ENCODE results near the gene GLG1.

Gene GLG1

GRCh38 chr16:74608381-74608780, 1.5 kb upstream of the GLG1 start:
- no peak for DNase-seq

DNA sequence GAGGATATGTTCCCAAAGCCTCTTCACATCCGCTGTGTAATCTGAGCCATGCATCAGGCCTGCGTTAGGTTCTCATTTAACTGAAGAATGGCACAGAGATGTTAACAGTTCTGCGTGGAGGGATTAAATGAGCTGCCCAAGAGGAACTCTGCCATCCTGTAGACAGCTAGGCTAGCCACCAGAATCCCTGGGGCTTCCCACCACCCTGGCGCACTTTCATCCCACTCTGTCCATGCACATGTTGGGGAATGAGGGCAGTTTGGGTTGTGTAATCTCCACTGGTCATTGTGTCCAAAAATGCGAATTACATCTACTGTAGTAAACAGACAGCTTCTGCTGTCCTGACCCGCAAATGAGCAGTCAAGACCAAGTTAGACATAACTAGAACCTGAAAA, 1.0 kb upstream of the GLG1 start:
- no peak for DNase-seq

GRCh38 chr16:74607310-74607961, 522 bp upstream of the GLG1 start:
- no peak for DNase-seq

GRCh38 chr16:74605746-74606520, 981 bp downstream of the GLG1 start:
- no peak for DNase-seq

GRCh38 chr16:74605332-74605731, 1.6 kb downstream of the GLG1 start:
- no peak for DNase-seq

DNA sequence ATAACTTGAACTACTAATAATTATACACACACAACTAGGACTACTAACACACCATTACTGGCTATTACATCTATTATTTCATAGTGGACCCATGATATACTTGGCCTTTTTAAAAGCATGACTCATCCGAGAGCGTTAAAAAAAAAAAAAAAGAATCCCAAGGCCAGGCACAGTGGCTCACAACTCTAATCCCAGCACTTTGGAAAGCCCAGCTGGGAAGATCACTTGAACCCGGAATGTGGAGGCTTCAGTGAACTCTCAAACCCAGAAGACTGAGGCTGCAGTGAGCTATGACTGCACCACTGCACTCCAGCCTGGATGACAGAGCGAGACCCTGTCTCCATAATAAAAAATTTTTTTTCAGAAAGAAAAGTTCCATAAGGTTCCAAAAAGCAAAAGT, 3.1 kb downstream of the GLG1 start:
- no peak for DNase-seq

- no peak for DNase-seq
These were observed 5.6 kb downstream of the GLG1 start for GRCh38 chr16:74601126-74601871.

DNA sequence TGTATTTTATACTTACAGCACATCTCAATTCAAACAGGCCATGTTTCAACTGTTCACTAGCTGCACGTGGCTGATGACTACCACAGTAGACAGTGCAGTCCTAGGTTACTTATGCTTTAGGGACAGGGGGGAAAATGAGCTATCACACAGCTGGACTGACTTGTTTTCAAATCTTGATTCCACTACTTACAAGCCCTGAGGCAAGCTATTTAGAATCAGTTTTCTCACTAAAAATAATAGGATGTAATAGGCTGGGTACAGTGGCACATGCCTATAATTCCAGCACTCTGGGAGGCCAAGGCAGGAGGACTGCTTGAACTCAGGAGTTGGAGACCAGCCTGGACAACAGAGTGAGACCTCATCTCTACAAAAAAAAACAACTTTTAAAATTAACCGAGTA, 10.3 kb downstream of the GLG1 start:
- no peak for DNase-seq

GRCh38 chr16:74592847-74593246, 14.1 kb downstream of the GLG1 start:
- DNase-seq: no peak

DNA sequence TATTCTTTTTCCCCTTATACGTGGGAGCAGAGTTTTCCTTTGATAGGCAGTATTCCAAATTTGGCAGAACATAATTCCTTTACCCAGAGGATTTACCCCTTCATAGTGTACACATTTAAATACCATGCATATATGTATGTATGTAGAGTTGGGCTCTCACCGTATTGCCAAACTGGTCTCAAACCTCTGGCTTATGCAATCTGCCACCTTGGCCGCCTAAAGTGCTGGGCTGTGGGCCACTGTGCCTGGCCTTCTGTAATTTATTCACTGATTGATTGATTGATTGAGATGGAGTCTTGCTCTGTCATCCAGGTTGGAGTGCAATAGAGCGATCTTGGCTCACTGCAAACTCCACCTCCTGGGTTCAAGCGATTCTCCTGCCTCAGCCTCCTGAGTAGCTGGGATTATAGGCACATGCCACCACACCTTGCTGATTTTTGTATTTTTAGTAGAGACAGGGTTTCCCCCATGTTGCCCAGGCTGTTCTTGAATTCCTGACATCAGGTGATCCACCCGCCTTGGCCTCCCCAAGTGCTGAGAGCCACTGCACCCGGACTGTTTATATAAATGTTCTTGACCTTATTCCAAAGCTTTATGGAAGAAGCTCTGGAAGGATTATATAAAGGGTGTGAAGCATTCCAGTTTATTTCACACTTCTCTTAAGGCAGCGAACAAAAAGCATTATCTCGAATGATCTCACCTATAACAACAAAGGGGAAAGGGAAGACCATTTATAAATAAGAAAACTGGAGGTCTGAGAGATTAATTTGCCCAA, 14.9 kb downstream of the GLG1 start:
- DNase-seq: no peak

DNA sequence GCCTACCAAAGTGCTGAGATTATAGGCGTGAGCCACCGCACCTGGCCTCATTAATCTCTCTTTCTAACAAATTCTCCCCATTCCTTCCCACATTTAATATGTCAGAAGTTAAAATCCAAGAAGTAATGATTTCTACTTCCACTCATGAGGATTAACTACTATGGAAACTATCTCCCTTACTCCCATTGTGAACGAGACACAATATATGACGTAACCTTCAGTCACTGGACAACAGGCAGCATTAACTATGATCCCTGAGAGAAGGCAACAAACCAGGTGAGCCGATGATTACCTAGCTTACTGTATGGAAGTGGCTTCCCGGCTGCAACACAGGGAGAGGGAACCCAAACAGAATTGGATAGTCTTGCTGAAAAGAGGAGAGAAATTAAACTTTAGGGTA, 20.0 kb downstream of the GLG1 start:
- DNase-seq: no peak

GRCh38 chr16:74585846-74586443, 21.0 kb downstream of the GLG1 start:
- DNase-seq: no peak

DNA sequence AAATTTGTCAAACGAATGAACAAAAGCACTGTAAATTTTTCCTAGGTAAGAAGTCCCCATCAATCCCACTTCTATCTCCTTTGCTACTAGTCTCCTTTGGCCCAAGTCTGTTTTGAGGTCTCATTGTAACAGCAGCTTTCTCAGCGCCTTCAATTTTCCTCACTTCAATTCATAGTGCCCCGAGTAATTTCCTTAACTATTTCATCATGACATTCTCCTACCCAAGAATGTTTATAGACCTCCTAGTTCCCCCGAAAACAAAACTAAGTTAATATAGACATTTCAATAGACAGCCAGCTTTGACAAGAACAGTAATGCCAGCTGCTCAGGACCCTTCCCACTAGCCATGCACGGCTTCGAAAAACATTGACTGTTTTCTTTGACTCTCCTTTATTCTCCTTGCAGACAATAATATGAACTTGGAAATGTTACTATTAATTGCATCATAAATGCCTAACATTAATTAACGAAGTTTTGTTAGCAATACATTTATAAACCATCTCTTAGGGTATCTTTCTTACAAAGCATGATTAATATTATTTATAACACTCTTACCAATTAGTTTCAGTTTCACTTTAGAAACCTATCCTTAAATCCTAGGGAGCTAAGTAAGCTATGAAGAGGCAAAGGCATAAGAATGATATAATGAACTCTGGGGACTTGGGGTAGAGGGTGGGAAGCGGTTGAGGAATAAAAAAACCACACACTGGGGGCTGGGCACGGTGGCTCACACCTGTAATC, 22.8 kb downstream of the GLG1 start:
- DNase-seq: no peak

DNA sequence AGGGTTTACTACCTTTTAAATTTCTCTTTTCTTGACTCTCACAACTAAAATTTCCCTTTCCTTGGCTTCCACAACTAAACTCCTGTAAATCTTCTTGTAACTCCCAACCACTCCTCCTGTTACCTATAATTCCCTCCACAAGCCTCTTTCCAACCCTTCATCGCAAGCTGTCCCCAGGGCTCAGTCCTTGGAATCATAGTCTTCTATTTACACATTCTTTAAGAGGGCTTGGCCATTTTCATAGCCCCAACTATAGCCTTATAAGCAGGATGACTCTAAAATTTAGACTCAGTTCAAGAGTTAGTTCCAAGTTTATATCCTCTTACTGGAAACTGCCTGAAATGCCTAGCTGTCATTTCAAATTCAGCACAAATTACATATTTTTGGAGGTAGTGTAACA, 23.9 kb downstream of the GLG1 start:
- no peak for DNase-seq

DNA sequence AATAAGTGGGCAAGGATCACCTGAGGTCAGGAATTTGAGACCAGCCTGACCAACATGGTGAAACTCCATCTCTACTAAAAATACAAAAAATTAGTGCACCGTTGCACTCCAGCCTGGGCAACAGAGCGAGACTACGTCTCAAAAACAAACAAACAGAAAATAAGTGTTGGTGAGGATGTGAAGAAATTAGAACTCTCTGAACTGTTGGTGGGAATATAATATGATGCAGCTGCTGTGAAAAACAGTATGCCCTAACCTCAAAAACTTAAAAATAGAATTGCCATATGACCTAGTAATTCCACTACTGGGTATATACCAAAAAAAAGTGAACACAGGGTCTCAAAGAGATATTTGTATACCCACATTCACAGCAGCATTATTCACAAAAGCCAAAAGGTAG, 26.1 kb downstream of the GLG1 start:
- DNase-seq: no peak

- no peak for DNase-seq
These were observed 28.1 kb downstream of the GLG1 start for GRCh38 chr16:74578838-74579237.

GRCh38 chr16:74578433-74578832, 28.5 kb downstream of the GLG1 start:
- DNase-seq: no peak

- no peak for DNase-seq
These were observed 29.0 kb downstream of the GLG1 start for GRCh38 chr16:74577882-74578366.

DNA sequence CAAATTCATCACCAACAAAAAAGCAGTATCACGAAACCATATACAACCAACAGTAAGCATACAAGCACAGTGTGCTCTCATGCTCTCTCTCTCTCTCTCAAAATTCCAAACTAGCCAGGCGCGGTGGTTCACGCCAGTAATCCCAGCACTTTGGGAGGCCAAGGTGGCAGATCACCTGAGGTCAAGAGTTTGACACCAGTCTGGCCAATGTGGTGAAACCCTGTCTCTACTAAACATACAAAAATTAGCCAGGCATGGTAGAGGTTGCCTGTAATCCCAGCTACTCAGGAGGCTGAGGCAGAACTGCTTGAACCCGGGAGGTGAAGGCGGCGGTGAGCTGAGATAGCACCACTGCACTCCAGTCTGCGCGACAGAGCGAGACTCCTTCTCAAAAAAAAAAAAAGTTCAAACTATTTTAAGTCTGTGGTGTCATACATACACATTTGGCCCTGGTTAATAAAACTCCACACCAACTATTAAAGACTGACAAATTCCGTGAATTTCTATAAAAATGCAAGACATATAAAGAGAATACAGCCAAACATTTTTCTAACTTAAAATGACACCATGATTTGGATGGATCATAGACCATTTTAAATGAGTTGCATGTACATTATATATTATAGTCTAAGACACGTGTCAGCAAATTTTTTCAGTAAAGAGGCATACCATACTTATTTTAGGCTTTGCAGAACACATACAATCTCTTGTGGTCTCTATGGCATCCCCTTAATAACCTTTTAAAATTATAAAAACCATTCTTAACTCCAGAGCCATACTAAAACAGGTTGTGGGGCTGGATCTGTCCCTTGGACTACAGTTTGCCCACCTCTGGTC, 30.9 kb downstream of the GLG1 start:
- DNase-seq: no peak

DNA sequence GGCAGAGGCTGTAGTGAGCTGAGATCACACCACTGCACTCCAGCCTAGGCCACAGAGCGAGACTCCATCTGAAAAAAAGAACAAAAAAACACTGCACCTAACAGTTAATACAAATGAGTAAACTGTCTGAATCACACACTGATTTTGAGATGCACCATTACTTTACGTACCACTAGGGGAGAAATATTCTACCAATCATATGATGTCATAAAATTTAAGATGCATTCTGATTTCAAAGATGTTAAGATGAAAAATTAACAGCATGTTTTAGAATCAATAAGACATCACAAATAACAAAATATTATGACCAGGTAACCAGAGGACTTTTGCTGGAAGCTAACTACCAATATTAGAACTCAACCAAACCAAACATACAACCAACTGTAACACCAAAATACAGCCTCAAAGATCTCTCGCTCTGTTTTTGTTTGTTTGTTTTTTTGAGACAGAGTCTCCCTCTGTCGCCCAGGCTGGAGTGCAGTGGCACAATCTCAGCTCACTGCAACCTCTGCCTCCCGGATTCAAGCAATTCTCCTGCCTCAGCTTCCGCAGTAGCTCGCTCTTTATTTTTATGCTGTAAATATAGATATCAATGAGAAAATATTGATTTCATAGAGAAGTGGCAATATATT, 31.6 kb downstream of the GLG1 start:
- DNase-seq: no peak

All from NCI-H2171 (cell line).